K562 (cell line): Measurements from ENCODE around the gene C11orf86. TPM values are rescaled to one million over a fixed set of nuclear protein-coding genes. Genes with fewer than 3 reads are reported as not detected.

Source experiments
- ATAC-seq: fragments of 200-7000 bp; cut with Tn5 transposase; 3 replicates; pipeline ENCODE4 v1.9.1; 2020; ENCODE audit warnings: moderate library complexity
- BruUV-seq: library from RNA; stranded (reverse); fragments of 400-500 nt; replicated peaks from 2 replicates; lab custom pipeline; 2021; lab: Mats Ljungman, UMichigan
- CTCF ChIA-PET: fragments of 300-600 bp; formaldehyde crosslinking; extraction: SDS; loops from one replicate; lab custom pipeline; 2021; ENCODE audit warnings: low intra/inter-chr PET ratio; lab: Yijun Ruan, JAX
- POLR2A ChIA-PET: fragments of 300-600, 350-650 bp; sonication (Branson Sonifier 250); formaldehyde crosslinking; extraction: SDS; loops from one replicate; lab custom pipeline; 2021; ENCODE audit warnings: antibody characterized with exemption, inconsistent platforms; lab: Yijun Ruan, JAX
- DNase-seq, 4 experiments: peaks; one replicate each; pipeline versions ENCODE4 v3.0.0 to v3.0.0-alpha.2; 2011 to 2018; ENCODE audit warnings: low spot score in 3 of 4, mixed read lengths in 3 of 4; ENCODE audit errors: extremely low read depth in 1 of 4
- FAIRE-seq: peaks from 2 replicates; lab custom pipeline; 2011; peaks lifted over from hg19 to GRCh38; lab: Jason Lieb, UNC
- H2AFZ ChIP-seq: 2 replicates; pipeline ENCODE4 v1.6.0; 2011; ENCODE audit warnings: low read depth, low read length, control low read depth, inconsistent platforms
- H3K27ac ChIP-seq: fragments of 200-600 bp; 3 replicates; pipeline ENCODE4 v1.8.0; 2011; ENCODE audit warnings: low read depth, mild to moderate bottlenecking, control low read depth, inconsistent platforms, low read length, moderate library complexity, mixed read lengths; ENCODE audit errors: extremely low read depth
- H3K27me3 ChIP-seq, 2 experiments: fragments of 300-600 bp in 1 of 2; 2 replicates in 1 of 2; 3 replicates in 1 of 2; pipeline versions ENCODE4 v1.6.0 to v1.8.0; 2011; ENCODE audit warnings: inconsistent platforms in 2 of 2, low read length in 2 of 2, mild to moderate bottlenecking in 1 of 2, mixed read lengths in 1 of 2, moderate library complexity in 1 of 2; ENCODE audit not compliant: control insufficient read depth in 2 of 2, insufficient read depth in 2 of 2
- H3K36me3 ChIP-seq: fragments of 300-600 bp; 3 replicates; pipeline ENCODE4 v1.8.0; 2011; ENCODE audit warnings: mild to moderate bottlenecking, low read length, inconsistent platforms; ENCODE audit not compliant: control insufficient read depth, insufficient read depth
- H3K4me1 ChIP-seq, 2 experiments: fragments of 200-600 bp in 1 of 2; replicated peaks in 1 of 2; 2 replicates in 1 of 2; 3 replicates in 1 of 2; pipeline versions ENCODE4 v1.5.1 to v1.8.0; 2011; ENCODE audit warnings: inconsistent platforms in 2 of 2, low read length in 2 of 2, mild to moderate bottlenecking in 1 of 2, mixed read lengths in 1 of 2, moderate library complexity in 1 of 2; ENCODE audit not compliant: control insufficient read depth in 2 of 2, insufficient read depth in 2 of 2
- H3K4me2 ChIP-seq: 2 replicates; pipeline ENCODE4 v1.6.1; 2011; ENCODE audit warnings: low read length, control low read depth, inconsistent platforms, mixed read lengths; ENCODE audit not compliant: insufficient read depth
- H3K4me3 ChIP-seq: fragments of 200-600 bp; sonication (generic), shearing (Covaris generic); 2 replicates; pipeline ENCODE4 v1.5.1; 2016; ENCODE audit warnings: control low read depth, inconsistent platforms
- H3K79me2 ChIP-seq: fragments of 200-600 bp; 3 replicates; pipeline ENCODE4 v1.8.0; 2011; ENCODE audit warnings: low read length, inconsistent platforms; ENCODE audit not compliant: control insufficient read depth, insufficient read depth
- H3K9ac ChIP-seq, 2 experiments: 2 replicates each; pipeline versions ENCODE4 v1.6.0 to v1.6.1; 2011; ENCODE audit warnings: low read depth in 2 of 2, low read length in 2 of 2, control low read depth in 1 of 2, inconsistent platforms in 1 of 2, mild to moderate bottlenecking in 1 of 2, mixed read lengths in 1 of 2; ENCODE audit not compliant: insufficient read depth in 1 of 2
- H3K9me1 ChIP-seq: one replicate; pipeline ENCODE4 v1.6.0; 2011; ENCODE audit warnings: inconsistent platforms, mild to moderate bottlenecking, low read length, moderate library complexity; ENCODE audit not compliant: control insufficient read depth, insufficient read depth
- H3K9me3 ChIP-seq: replicated peaks from 2 replicates; pipeline ENCODE4 v1.5.1; 2011; ENCODE audit warnings: low read depth, low read length, inconsistent platforms; ENCODE audit not compliant: control insufficient read depth, insufficient read depth
- H4K20me1 ChIP-seq: replicated peaks from 2 replicates; pipeline ENCODE4 v1.6.1; 2011; ENCODE audit warnings: low read length, inconsistent platforms, mixed read lengths; ENCODE audit not compliant: control insufficient read depth, insufficient read depth
- BCOR ChIP-seq: fragments of 450-650 bp; IDR thresholded peaks from 2 replicates; pipeline ENCODE4 v1.6.1; 2016
- IRF2 ChIP-seq: sonication (generic); formaldehyde crosslinking; IDR thresholded peaks from 2 replicates; pipeline ENCODE4 v1.8.1; 2022; ENCODE audit warnings: mild to moderate bottlenecking, missing genetic modification reagents
- KDM5B ChIP-seq: fragments of 200-600 bp; sonication (generic); IDR thresholded peaks from 2 replicates; pipeline ENCODE4 v1.6.1; 2012; ENCODE audit warnings: low read depth, mild to moderate bottlenecking, moderate library complexity, low read length, control low read depth, inconsistent platforms; ENCODE audit not compliant: insufficient replicate concordance
- ZFP36 ChIP-seq: fragments of 150-350 bp; IDR thresholded peaks from 2 replicates; pipeline ENCODE4 v1.6.1; 2018; ENCODE audit warnings: low read length, low read depth; ENCODE audit not compliant: partially characterized antibody
- WGBS: fragments of 100-300 bp; shearing (Covaris generic); methylation state at CpG from one replicate; pipeline ENCODE4 v1.1.6; 2016; ENCODE audit warnings: low coverage, mixed read lengths; ENCODE audit not compliant: insufficient coverage; ENCODE audit errors: missing lambda C conversion rate; 5-methylcytosine and 5-hydroxymethylcytosine counted together
- in situ Hi-C: fragments of 300-500 bp; cut with MboI; formaldehyde crosslinking; loops from 4 replicates; pipeline ENCODE4 v1.15.0; 2018; ENCODE audit warnings: inconsistent platforms, mixed read lengths
- intact Hi-C: fragments of 100-400 bp; cut with micrococcal nuclease; formaldehyde crosslinking; loops from 2 replicates; pipeline ENCODE4 v1.14.2; 2022
- microRNA-seq: library from miRNA; unstranded; fragments of <30 nt; microRNA quantifications from one replicate; pipeline ENCODE4, GENCODE V29; 2018; ENCODE audit warnings: borderline microRNAs expressed
- polyA plus RNA-seq, 8 experiments: library from polyadenylated mRNA; depleted of rRNA in 4 of 8; stranded (reverse) in 5 of 8; unstranded in 3 of 8; fragments of >200 nt; fragmentation: Nextera tagmentation in 2 of 8; fragmentation: Illumina TruSeq in 1 of 8; extraction: Ambion mirVana in 2 of 8; extraction: Trizol in 1 of 8; gene quantifications; 2 replicates each; pipeline versions ENCODE4 v1.2.1 to v1.2.3, GENCODE V29; 2011 to 2014; ENCODE audit warnings: inconsistent platforms in 1 of 8, missing spikeins in 1 of 8
- small RNA-seq: library from RNA; depleted of rRNA; stranded (forward); fragments of <200 nt; gene quantifications from one replicate; pipeline ENCODE3, GENCODE V24; 2014
- total RNA-seq, 7 experiments: library from RNA; depleted of rRNA in 6 of 7; stranded (reverse); fragments of >200 nt in 6 of 7; fragmentation: Illumina TruSeq in 2 of 7; extraction: Trizol in 2 of 7; gene quantifications; 2 replicates each; pipeline versions ENCODE4 v1.2.1 to v1.2.3, GENCODE V29; 2011 to 2021; ENCODE audit warnings: low replicate concordance in 1 of 7

C11orf86 gene
- total and polyA plus RNA-seq, 9 of the 15 experiments (the other 6 are each of a cell fraction or from before 2014, with no cell fraction given), result not detected

GRCh38 chr11:67024966-67025365 is 49.9 kb downstream of the C11orf86 start:
- Histone ChIP-seq H3K4me3 (no peak overlapping the region), H3K4me2 (no peak overlapping the region), H3K9me1 (no peaks in the 10 kb centered on the region), H3K27me3 (peaks cover 10 to 30% of the 10 kb centered on the region in 2 experiments; a peak in 3 of 5 replicates), H3K79me2 (no peaks in the 10 kb centered on the region)
- POLR2A ChIA-PET, result interaction anchor here (0.8 to 1.1 kb wide), 3 partner anchors 10 to 131 kb away, joined by 3 read pairs; no protein-coding TSS in a partner anchor
- FAIRE-seq, result no peak
- ATAC-seq, result no peak
- WGBS, result 6% methylated on average over 1 of the region's 1 CpG
- no peak for DNase-seq
- no peak for TF ChIP-seq IRF2 (CRISPR knock-in tag)
- TF ChIP-seq, all 486 proteins: peak for 0
- no TSS peak for BruUV-seq
- H3K9ac ChIP-seq, result no peak overlapping the region
- no peaks in the 10 kb centered on the region for H3K36me3 ChIP-seq
- CTCF ChIA-PET, result no interaction called here
- H3K27ac ChIP-seq, result no peak overlapping the region
- H2AFZ ChIP-seq, result no peak overlapping the region
- peaks cover 0 to 23% of the 10 kb centered on the region in 2 experiments; a peak in 2 of 5 replicates for H3K4me1 ChIP-seq
- peaks cover 2% of the 10 kb centered on the region for H4K20me1 ChIP-seq
- in situ Hi-C loops, result no loop called here
- intact Hi-C loops, result no loop called here
- H3K9me3 ChIP-seq, result no peaks in the 10 kb centered on the region

GRCh38 chr11:67025750-67026149 is 50.6 kb downstream of the C11orf86 start:
- intact Hi-C loops, result no loop called here

More at GRCh38 chr11:67025750-67026149, 50.6 kb downstream of the C11orf86 start:
- H3K9ac ChIP-seq, result no peak overlapping the region
- 0 out of 2 replicates have a peak, but pooled peaks have one; percentile 11 for TF ChIP-seq BCOR
- TF ChIP-seq KDM5B, result no peak
- TF ChIP-seq ZFP36, result peak; percentile 29
- TF ChIP-seq, all 486 proteins: peak for 2
- Histone ChIP-seq H3K9me3 (no peaks in the 10 kb centered on the region), H3K27ac (no peak overlapping the region), H3K4me2 (no peak overlapping the region), H3K9me1 (no peaks in the 10 kb centered on the region), H4K20me1 (peaks cover 4% of the 10 kb centered on the region), H3K4me3 (no peak overlapping the region), H3K36me3 (no peaks in the 10 kb centered on the region), H3K4me1 (peaks cover 0 to 23% of the 10 kb centered on the region in 2 experiments; a peak in 2 of 5 replicates), H3K79me2 (no peaks in the 10 kb centered on the region), H2AFZ (no peak overlapping the region), H3K27me3 (peaks cover 13 to 38% of the 10 kb centered on the region in 2 experiments; a peak in 4 of 5 replicates)
- POLR2A ChIA-PET, result interaction anchor here (0.6 to 2.1 kb wide), 4 partner anchors 9 to 132 kb away, joined by 3 to 6 read pairs (median 3); no protein-coding TSS in a partner anchor
- CTCF ChIA-PET, result no interaction called here
- ATAC-seq, result no peak
- in situ Hi-C loops, result no loop called here
- 8% methylated on average over 8 of the region's 8 CpGs for WGBS
- FAIRE-seq, result no peak
- no TSS peak for BruUV-seq
- no peak for DNase-seq

Small RNA genes within 50 kb of the gene (microRNA-seq; reads per million reads assigned to microRNA genes)
- gene MIR3163, result 0.91 reads per million, percentile 4 among the genes with 10 or more reads in this experiment

Small RNA genes within 50 kb of the gene (small RNA-seq; reads per million reads assigned to genes)
- 1.1 reads per million, percentile 61 among the genes with 10 or more reads in this experiment for gene MIR3163

Other genes starting within 250 kb of the C11orf86 start
- 56.5 and 65.5 TPM in 2 replicates for gene SPTBN2, start 246.1 kb upstream of the C11orf86 start, total RNA-seq (2014; rRNA removed)
- gene SPTBN2, start 246.1 kb upstream of the C11orf86 start, total RNA-seq (2014; rRNA removed; fragmentation: Illumina TruSeq; extraction: Trizol), result 9.2 and 15.2 TPM in 2 replicates
- 25.5 and 25.6 TPM in 2 replicates for gene SPTBN2, start 246.1 kb upstream of the C11orf86 start, total RNA-seq (2015; rRNA removed; fragmentation: Illumina TruSeq; extraction: Trizol)
- 50.0 and 55.6 TPM in 2 replicates for gene SPTBN2, start 246.1 kb upstream of the C11orf86 start, total RNA-seq (2021)
- 12.1 and 15.3 TPM in 2 replicates for gene SPTBN2, start 246.1 kb upstream of the C11orf86 start, polyA plus RNA-seq (2011; rRNA removed)
- gene SPTBN2, start 246.1 kb upstream of the C11orf86 start, polyA plus RNA-seq (2014; fragmentation: Illumina TruSeq; extraction: Trizol), result 19.7 and 33.5 TPM in 2 replicates
- under 1 TPM; 0.38 to 0.49 TPM for gene SPTBN2, start 246.1 kb upstream of the C11orf86 start, polyA plus RNA-seq (2014; fragmentation: Nextera tagmentation; extraction: Ambion mirVana)
- gene SPTBN2, start 246.1 kb upstream of the C11orf86 start, polyA plus RNA-seq (2014; rRNA removed), result 31.4 and 33.3 TPM in 2 replicates
- 41.3 and 41.5 TPM in 2 replicates for gene RCE1, start 131.9 kb upstream of the C11orf86 start, total RNA-seq (2014; rRNA removed)
- gene RCE1, start 131.9 kb upstream of the C11orf86 start, total RNA-seq (2014; rRNA removed; fragmentation: Illumina TruSeq; extraction: Trizol), result 8.8 and 10.6 TPM in 2 replicates
- gene RCE1, start 131.9 kb upstream of the C11orf86 start, total RNA-seq (2015; rRNA removed; fragmentation: Illumina TruSeq; extraction: Trizol), result 17.8 and 18.7 TPM in 2 replicates
- gene RCE1, start 131.9 kb upstream of the C11orf86 start, total RNA-seq (2021), result 26.3 and 27.7 TPM in 2 replicates
- 13.9 and 25.0 TPM in 2 replicates for gene RCE1, start 131.9 kb upstream of the C11orf86 start, polyA plus RNA-seq (2011; rRNA removed)
- gene RCE1, start 131.9 kb upstream of the C11orf86 start, polyA plus RNA-seq (2014; fragmentation: Illumina TruSeq; extraction: Trizol), result 15.1 and 20.9 TPM in 2 replicates
- 1 to 10 TPM in 1 of 2 experiments, under 1 TPM in 1; 0.75 to 3.0 TPM for gene RCE1, start 131.9 kb upstream of the C11orf86 start, polyA plus RNA-seq (2014; fragmentation: Nextera tagmentation; extraction: Ambion mirVana)
- gene RCE1, start 131.9 kb upstream of the C11orf86 start, polyA plus RNA-seq (2014; rRNA removed), result 31.1 and 31.9 TPM in 2 replicates
- 41.3 and 53.0 TPM in 2 replicates for gene LRFN4, start 118.2 kb upstream of the C11orf86 start, total RNA-seq (2014; rRNA removed)
- 1.1 and 1.5 TPM in 2 replicates for gene LRFN4, start 118.2 kb upstream of the C11orf86 start, total RNA-seq (2014; rRNA removed; fragmentation: Illumina TruSeq; extraction: Trizol)
- gene LRFN4, start 118.2 kb upstream of the C11orf86 start, total RNA-seq (2015; rRNA removed; fragmentation: Illumina TruSeq; extraction: Trizol), result 19.4 and 23.0 TPM in 2 replicates
- gene LRFN4, start 118.2 kb upstream of the C11orf86 start, total RNA-seq (2021), result 59.5 and 60.1 TPM in 2 replicates
- 6.7 and 11.3 TPM in 2 replicates for gene LRFN4, start 118.2 kb upstream of the C11orf86 start, polyA plus RNA-seq (2011; rRNA removed)
- gene LRFN4, start 118.2 kb upstream of the C11orf86 start, polyA plus RNA-seq (2014; fragmentation: Illumina TruSeq; extraction: Trizol), result 1.1 and 9.0 TPM in 2 replicates
- gene LRFN4, start 118.2 kb upstream of the C11orf86 start, polyA plus RNA-seq (2014; fragmentation: Nextera tagmentation; extraction: Ambion mirVana), result under 1 TPM; 0.10 to 0.14 TPM
- gene LRFN4, start 118.2 kb upstream of the C11orf86 start, polyA plus RNA-seq (2014; rRNA removed), result 31.5 and 32.3 TPM in 2 replicates
- 11.1 and 22.7 TPM in 2 replicates for gene PC, start 16.9 kb upstream of the C11orf86 start, total RNA-seq (2014; rRNA removed)
- gene PC, start 16.9 kb upstream of the C11orf86 start, total RNA-seq (2014; rRNA removed; fragmentation: Illumina TruSeq; extraction: Trizol), result 4.4 and 8.4 TPM in 2 replicates
- 8.7 and 9.9 TPM in 2 replicates for gene PC, start 16.9 kb upstream of the C11orf86 start, total RNA-seq (2015; rRNA removed; fragmentation: Illumina TruSeq; extraction: Trizol)
- gene PC, start 16.9 kb upstream of the C11orf86 start, total RNA-seq (2021), result 38.0 and 38.4 TPM in 2 replicates
- gene PC, start 16.9 kb upstream of the C11orf86 start, polyA plus RNA-seq (2011; rRNA removed), result 6.1 and 11.2 TPM in 2 replicates
- gene PC, start 16.9 kb upstream of the C11orf86 start, polyA plus RNA-seq (2014; fragmentation: Illumina TruSeq; extraction: Trizol), result 13.7 and 20.7 TPM in 2 replicates
- under 1 TPM; 0.94 to 0.97 TPM for gene PC, start 16.9 kb upstream of the C11orf86 start, polyA plus RNA-seq (2014; fragmentation: Nextera tagmentation; extraction: Ambion mirVana)
- 10.4 and 26.1 TPM in 2 replicates for gene PC, start 16.9 kb upstream of the C11orf86 start, polyA plus RNA-seq (2014; rRNA removed)
- not detected in 2 replicates for gene SYT12, start 47.8 kb downstream of the C11orf86 start, total RNA-seq (2014; rRNA removed)
- 0.11 TPM in 1 of 2 replicates, not detected in the other for gene SYT12, start 47.8 kb downstream of the C11orf86 start, total RNA-seq (2014; rRNA removed; fragmentation: Illumina TruSeq; extraction: Trizol)
- gene SYT12, start 47.8 kb downstream of the C11orf86 start, total RNA-seq (2015; rRNA removed; fragmentation: Illumina TruSeq; extraction: Trizol), result 0.11 TPM in 1 of 2 replicates, not detected in the other
- gene SYT12, start 47.8 kb downstream of the C11orf86 start, total RNA-seq (2021), result not detected in 2 replicates
- gene SYT12, start 47.8 kb downstream of the C11orf86 start, polyA plus RNA-seq (2011; rRNA removed), result 0.01 and 0.03 TPM in 2 replicates
- 0.03 TPM in 1 of 2 replicates, not detected in the other for gene SYT12, start 47.8 kb downstream of the C11orf86 start, polyA plus RNA-seq (2014; fragmentation: Illumina TruSeq; extraction: Trizol)
- gene SYT12, start 47.8 kb downstream of the C11orf86 start, polyA plus RNA-seq (2014; fragmentation: Nextera tagmentation; extraction: Ambion mirVana), result not detected
- gene SYT12, start 47.8 kb downstream of the C11orf86 start, polyA plus RNA-seq (2014; rRNA removed), result 0.03 and 0.07 TPM in 2 replicates
- gene RHOD, start 81.5 kb downstream of the C11orf86 start, total RNA-seq (2014; rRNA removed), result not detected in 2 replicates
- gene RHOD, start 81.5 kb downstream of the C11orf86 start, total RNA-seq (2014; rRNA removed; fragmentation: Illumina TruSeq; extraction: Trizol), result not detected in 2 replicates
- not detected in 2 replicates for gene RHOD, start 81.5 kb downstream of the C11orf86 start, total RNA-seq (2015; rRNA removed; fragmentation: Illumina TruSeq; extraction: Trizol)
- not detected in 2 replicates for gene RHOD, start 81.5 kb downstream of the C11orf86 start, total RNA-seq (2021)
- gene RHOD, start 81.5 kb downstream of the C11orf86 start, polyA plus RNA-seq (2011; rRNA removed), result not detected in 2 replicates
- gene RHOD, start 81.5 kb downstream of the C11orf86 start, polyA plus RNA-seq (2014; fragmentation: Illumina TruSeq; extraction: Trizol), result not detected in 2 replicates
- not detected for gene RHOD, start 81.5 kb downstream of the C11orf86 start, polyA plus RNA-seq (2014; fragmentation: Nextera tagmentation; extraction: Ambion mirVana)
- not detected in 2 replicates for gene RHOD, start 81.5 kb downstream of the C11orf86 start, polyA plus RNA-seq (2014; rRNA removed)
- gene KDM2A, start 144.0 kb downstream of the C11orf86 start, total RNA-seq (2014; rRNA removed), result 19.0 and 21.3 TPM in 2 replicates
- 22.3 and 23.4 TPM in 2 replicates for gene KDM2A, start 144.0 kb downstream of the C11orf86 start, total RNA-seq (2014; rRNA removed; fragmentation: Illumina TruSeq; extraction: Trizol)
- 26.4 and 27.1 TPM in 2 replicates for gene KDM2A, start 144.0 kb downstream of the C11orf86 start, total RNA-seq (2015; rRNA removed; fragmentation: Illumina TruSeq; extraction: Trizol)
- gene KDM2A, start 144.0 kb downstream of the C11orf86 start, total RNA-seq (2021), result 37.9 and 39.3 TPM in 2 replicates
- gene KDM2A, start 144.0 kb downstream of the C11orf86 start, polyA plus RNA-seq (2011; rRNA removed), result 19.0 and 30.7 TPM in 2 replicates
- gene KDM2A, start 144.0 kb downstream of the C11orf86 start, polyA plus RNA-seq (2014; fragmentation: Illumina TruSeq; extraction: Trizol), result 35.1 and 37.7 TPM in 2 replicates
- 1 to 10 TPM; 5.0 to 7.2 TPM for gene KDM2A, start 144.0 kb downstream of the C11orf86 start, polyA plus RNA-seq (2014; fragmentation: Nextera tagmentation; extraction: Ambion mirVana)
- gene KDM2A, start 144.0 kb downstream of the C11orf86 start, polyA plus RNA-seq (2014; rRNA removed), result 19.8 and 21.3 TPM in 2 replicates